ENCODE data around the gene AGXT.

The AGXT gene

GRCh38 chr2:240928476-240929363 is 60.1 kb downstream of the AGXT start:
- no peak overlapping the region for H3K27ac ChIP-seq
- no peak for TF ChIP-seq ZFX (IDR thresholded peaks at IDR 0.05)
- TF ChIP-seq, protein P1, sequence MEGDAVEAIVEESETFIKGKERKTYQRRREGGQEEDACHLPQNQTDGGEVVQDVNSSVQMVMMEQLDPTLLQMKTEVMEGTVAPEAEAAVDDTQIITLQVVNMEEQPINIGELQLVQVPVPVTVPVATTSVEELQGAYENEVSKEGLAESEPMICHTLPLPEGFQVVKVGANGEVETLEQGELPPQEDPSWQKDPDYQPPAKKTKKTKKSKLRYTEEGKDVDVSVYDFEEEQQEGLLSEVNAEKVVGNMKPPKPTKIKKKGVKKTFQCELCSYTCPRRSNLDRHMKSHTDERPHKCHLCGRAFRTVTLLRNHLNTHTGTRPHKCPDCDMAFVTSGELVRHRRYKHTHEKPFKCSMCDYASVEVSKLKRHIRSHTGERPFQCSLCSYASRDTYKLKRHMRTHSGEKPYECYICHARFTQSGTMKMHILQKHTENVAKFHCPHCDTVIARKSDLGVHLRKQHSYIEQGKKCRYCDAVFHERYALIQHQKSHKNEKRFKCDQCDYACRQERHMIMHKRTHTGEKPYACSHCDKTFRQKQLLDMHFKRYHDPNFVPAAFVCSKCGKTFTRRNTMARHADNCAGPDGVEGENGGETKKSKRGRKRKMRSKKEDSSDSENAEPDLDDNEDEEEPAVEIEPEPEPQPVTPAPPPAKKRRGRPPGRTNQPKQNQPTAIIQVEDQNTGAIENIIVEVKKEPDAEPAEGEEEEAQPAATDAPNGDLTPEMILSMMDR (conservative IDR thresholded peaks at IDR 0.05): no peak

DNA sequence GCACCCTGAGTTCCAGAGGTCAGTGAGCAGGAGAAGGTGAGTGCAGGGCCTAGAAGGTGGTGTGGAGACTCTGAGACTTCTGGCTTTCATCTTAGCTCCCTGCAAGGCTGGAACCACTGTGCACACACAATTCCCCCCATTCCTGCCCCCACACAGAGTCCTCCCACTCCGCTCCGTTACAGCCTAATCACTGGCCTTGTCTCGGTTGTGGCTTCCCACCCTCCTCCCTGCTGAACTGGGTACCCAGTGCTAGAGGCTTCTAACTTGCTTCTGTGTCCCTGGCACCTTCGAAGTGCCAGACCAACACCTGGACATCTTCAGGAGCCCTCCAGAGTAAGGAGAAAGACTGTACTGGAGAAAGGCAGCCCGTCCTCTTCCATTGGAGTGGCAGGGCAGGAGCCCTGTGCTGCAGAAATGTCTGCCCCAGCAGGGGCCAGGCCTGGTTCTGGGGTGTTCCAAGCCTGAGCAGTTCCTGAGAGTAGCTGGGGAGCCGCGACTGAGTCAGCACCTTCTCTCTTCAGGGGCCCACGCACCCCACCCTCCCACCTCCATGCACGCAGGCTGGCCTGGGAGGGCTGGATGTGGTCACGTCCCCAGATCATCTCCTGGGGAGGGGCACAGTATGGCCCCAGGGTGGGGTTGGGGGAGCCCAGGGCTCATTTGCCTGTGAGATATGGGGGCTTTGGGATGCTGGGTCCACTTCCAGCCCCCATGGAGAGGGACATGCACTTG is 60.9 kb downstream of the AGXT start:
- no peak overlapping the region for H3K27ac ChIP-seq
- TF ChIP-seq, protein P1 (conservative IDR thresholded peaks at IDR 0.05): no peak
- TF ChIP-seq ZFX (IDR thresholded peaks at IDR 0.05): no peak

All from C4-2B (cell line).